LNCaP clone FGC (cell line): ENCODE results near the gene CHST8.
A peak's percentile ranks its signal among the peaks of the same experiment; 100 is the strongest.

Experiments
- DNase-seq: peaks from one replicate; pipeline ENCODE4 v3.0.0-alpha.2; 2011; ENCODE audit warnings: low read depth
- H3K4me3 ChIP-seq: 2 replicates; pipeline ENCODE4 v1.5.1; 2011; ENCODE audit warnings: mild to moderate bottlenecking, low read depth, low read length, control low read depth
- TF ChIP-seq, protein P1 (sequence below): IDR thresholded peaks from 2 replicates; pipeline ENCODE4 v1.5.1; 2012; ENCODE audit warnings: mild to moderate bottlenecking; ENCODE audit not compliant: control insufficient read depth, insufficient read depth; ENCODE audit errors: extremely low read depth

Gene CHST8

DNA sequence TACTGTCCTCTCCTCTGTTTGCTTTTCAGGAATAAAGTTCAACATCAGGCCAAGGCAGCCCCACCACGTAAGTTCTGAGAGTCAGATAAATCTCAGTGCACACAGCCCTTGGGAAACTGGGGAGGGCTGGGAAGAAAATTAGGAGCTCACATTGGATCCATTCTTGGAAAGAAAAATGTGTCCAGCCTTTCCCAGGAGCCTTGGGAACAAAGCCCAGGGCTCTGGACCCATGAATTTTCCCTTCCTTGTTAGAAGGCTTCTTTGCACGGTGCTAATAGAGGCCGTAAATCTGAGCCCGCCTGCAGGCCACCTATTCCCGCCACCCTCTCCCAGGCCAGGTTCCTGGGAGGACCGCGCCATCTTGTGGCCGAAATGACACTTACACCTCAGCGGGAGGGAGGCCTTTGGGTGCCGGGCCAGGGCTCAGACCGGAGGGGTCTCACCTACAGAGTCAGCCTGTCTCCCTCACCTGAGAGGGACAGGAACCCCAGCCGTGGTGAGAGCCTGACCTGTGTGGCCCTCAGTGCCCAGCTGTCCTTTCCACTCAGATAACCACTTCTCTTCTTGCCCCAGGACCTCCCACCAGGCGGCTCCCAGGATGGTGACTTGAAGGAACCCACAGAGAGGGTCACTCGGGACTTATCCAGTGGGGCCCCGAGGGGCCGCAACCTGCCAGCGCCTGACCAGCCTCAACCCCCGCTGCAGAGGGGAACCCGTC is 149.8 kb downstream of the CHST8 start:
- DNase-seq: peak; percentile 22
- TF ChIP-seq, protein P1, sequence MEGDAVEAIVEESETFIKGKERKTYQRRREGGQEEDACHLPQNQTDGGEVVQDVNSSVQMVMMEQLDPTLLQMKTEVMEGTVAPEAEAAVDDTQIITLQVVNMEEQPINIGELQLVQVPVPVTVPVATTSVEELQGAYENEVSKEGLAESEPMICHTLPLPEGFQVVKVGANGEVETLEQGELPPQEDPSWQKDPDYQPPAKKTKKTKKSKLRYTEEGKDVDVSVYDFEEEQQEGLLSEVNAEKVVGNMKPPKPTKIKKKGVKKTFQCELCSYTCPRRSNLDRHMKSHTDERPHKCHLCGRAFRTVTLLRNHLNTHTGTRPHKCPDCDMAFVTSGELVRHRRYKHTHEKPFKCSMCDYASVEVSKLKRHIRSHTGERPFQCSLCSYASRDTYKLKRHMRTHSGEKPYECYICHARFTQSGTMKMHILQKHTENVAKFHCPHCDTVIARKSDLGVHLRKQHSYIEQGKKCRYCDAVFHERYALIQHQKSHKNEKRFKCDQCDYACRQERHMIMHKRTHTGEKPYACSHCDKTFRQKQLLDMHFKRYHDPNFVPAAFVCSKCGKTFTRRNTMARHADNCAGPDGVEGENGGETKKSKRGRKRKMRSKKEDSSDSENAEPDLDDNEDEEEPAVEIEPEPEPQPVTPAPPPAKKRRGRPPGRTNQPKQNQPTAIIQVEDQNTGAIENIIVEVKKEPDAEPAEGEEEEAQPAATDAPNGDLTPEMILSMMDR: peak; percentile 94
- H3K4me3 ChIP-seq: no peak overlapping the region

DNA sequence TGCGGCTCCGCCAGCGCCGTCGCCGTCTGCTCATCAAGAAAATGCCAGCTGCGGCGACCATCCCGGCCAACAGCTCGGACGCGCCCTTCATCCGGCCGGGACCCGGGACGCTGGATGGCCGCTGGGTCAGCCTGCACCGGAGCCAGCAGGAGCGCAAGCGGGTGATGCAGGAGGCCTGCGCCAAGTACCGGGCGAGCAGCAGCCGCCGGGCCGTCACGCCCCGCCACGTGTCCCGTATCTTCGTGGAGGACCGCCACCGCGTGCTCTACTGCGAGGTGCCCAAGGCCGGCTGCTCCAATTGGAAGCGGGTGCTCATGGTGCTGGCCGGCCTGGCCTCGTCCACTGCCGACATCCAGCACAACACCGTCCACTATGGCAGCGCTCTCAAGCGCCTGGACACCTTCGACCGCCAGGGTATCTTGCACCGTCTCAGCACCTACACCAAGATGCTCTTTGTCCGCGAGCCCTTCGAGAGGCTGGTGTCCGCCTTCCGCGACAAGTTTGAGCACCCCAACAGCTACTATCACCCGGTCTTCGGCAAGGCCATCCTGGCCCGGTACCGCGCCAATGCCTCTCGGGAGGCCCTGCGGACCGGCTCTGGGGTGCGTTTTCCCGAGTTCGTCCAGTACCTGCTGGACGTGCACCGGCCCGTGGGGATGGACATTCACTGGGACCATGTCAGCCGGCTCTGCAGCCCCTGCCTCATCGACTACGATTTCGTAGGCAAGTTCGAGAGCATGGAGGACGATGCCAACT is 150.5 kb downstream of the CHST8 start:
- TF ChIP-seq, protein P1: no peak
- no peak overlapping the region for H3K4me3 ChIP-seq
- no peak for DNase-seq

DNA sequence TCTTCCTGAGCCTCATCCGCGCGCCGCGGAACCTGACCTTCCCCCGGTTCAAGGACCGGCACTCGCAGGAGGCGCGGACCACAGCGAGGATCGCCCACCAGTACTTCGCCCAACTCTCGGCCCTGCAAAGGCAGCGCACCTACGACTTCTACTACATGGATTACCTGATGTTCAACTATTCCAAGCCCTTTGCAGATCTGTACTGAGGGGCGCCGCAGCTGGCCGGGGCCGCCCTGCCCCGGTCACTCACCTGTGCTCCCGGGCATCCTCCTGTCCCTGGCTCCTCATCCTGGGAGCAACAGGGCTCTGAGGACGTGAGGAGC is 151.1 kb downstream of the CHST8 start:
- TF ChIP-seq, protein P1: no peak
- no peak for DNase-seq
- H3K4me3 ChIP-seq: no peak overlapping the region

DNA sequence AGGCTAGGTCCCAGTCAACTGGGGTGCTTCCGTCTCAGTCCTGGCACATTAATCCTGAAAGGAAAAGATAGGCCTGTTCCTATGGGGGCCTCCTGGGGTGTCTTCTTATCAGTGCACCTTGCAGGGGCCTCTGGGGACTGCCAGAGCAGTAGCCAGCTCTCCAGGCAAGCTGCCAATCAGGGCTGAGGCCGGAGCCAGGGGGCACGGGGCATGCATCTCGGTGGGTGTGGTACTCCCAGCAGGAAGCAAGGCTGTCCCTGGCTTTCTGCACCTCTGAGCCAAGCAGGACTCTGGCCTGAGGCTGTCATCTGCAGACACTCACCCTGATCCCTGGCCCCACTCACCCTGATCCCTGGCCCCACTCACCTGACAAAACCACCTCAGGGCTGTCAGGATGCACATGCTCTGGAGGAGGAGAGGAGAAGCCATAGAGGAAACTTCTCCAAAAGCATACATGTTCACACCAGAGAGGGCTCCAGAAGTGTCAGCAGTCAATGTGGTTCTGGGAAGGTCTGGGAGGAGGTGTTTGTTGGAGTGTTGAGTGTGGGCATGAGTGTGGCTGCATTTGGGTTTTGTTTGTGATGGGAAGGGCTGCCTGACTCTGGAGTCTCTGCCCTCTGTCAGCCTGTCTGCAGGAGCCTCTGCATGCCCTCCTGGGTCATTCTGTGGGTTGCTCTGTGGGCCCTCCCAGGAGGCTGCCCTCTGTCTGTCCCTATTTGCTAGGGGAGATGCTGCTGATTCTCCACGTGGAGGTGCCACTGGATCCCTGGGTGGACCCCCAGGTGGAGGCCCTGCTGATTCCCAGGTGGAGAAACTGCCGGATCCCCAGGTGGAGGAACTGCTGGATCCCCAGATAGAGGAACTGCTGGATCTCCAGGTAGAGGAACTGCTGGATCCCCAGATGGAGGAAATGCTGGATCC is 152.2 kb downstream of the CHST8 start:
- DNase-seq: no peak
- H3K4me3 ChIP-seq: no peak overlapping the region
- TF ChIP-seq, protein P1: no peak

DNA sequence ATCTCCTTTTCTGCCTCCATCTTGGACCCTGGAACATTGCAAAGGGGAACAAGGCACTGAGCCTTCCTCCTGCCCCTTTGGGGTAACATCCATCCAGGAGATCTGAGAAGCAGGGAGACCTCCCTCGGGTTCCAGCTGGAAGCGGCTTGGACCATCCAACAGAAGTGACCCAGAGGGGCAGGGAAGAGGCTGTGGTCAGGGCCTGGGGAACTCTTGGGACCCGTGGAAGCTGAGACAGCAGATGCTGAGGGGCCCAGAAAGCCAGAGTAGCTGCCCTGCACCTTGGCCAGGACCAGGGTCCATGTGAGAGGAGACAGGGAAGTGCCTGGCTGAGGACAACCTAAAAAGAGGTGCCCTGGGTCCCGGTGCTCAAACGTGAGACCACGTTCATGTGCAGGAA is 153.0 kb downstream of the CHST8 start:
- TF ChIP-seq, protein P1: no peak

DNA sequence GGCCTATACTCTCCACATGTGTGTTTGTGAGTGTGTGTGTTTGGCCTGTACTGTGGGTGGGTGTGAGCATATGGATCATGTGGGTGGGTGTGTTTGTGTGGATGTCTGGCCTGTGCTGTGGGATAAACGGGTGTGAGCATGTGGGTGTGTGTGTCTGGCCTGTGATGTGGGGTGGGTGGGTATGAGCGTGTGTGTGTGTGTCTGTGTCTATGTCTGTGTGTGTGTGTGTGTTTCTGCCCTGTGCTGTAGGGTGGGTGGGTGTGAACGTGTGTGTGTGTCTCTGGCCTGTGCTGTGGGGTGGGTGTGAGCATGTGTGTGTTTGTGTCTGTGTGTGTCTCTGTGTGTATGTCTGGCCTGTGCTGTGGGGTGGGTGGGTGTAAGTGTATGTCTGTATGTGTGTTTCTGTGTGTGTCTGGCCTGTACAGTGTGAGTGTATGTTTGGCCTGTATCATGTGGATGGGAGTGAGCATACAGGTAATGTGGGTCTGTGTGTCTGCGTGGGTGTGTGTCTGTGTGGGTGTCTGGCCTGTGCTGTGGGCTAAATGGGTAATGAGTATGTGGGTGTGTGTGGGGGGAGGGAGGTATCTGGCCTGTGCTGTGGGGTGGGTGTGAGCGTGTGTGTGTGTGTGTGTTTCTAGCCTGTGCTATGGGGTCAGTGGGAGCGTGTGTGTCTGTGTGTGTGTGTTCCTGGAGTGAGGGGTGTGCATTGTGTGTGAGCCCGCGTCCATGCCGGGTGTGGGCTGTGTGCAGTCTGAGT is 154.2 kb downstream of the CHST8 start:
- TF ChIP-seq, protein P1: no peak
- H3K4me3 ChIP-seq: no peak overlapping the region

More for the DNA sequence above, 153.0 kb downstream of the CHST8 start:
- DNase-seq: no peak
- H3K4me3 ChIP-seq: no peak overlapping the region

More for the DNA sequence above, 154.2 kb downstream of the CHST8 start:
- no peak for DNase-seq
